Activated CD4-positive, alpha-beta T cell treated with anti-CD3 and anti-CD28 coated beads for 36 hours (primary cell): Measurements from ENCODE around the gene NMNAT2. TPM values are rescaled to one million over a fixed set of nuclear protein-coding genes. Genes with fewer than 3 reads are reported as not detected.

ENCODE experiments used
- ATAC-seq: fragments of 200-7000 bp; cut with Tn5 transposase; one replicate; pipeline ENCODE4 v1.10.0; 2021; ENCODE audit warnings: mild to moderate bottlenecking, moderate library complexity
- CTCF ChIA-PET: fragments of 350-600 bp; sonication (Branson Sonifier 250); formaldehyde crosslinking; loops from one replicate; lab custom pipeline; 2021; ENCODE audit warnings: antibody characterized with exemption; lab: Charles Lee
- POLR2A ChIA-PET: fragments of 350-600 bp; sonication (Branson Sonifier 250); formaldehyde crosslinking; loops from one replicate; lab custom pipeline; 2021; ENCODE audit warnings: antibody characterized with exemption, inconsistent platforms; lab: Charles Lee
- DNase-seq: peaks from one replicate; pipeline ENCODE4 v3.0.0-alpha.2; 2020
- H3K27ac Mint-ChIP-seq: one replicate; pipeline ENCODE4 v1.8.0; 2021; ENCODE audit warnings: mixed read lengths
- H3K27me3 Mint-ChIP-seq: one replicate; pipeline ENCODE4 v1.8.0; 2021; ENCODE audit warnings: mixed read lengths
- H3K36me3 Mint-ChIP-seq: one replicate; pipeline ENCODE4 v1.8.0; 2021; ENCODE audit warnings: low read depth, mixed read lengths
- H3K4me1 Mint-ChIP-seq: one replicate; pipeline ENCODE4 v1.8.0; 2021; ENCODE audit warnings: mixed read lengths
- H3K4me3 Mint-ChIP-seq: one replicate; pipeline ENCODE4 v1.8.0; 2021; ENCODE audit warnings: mild to moderate bottlenecking, moderate library complexity, mixed read lengths
- H3K9me3 Mint-ChIP-seq: one replicate; pipeline ENCODE4 v1.8.0; 2021; ENCODE audit warnings: low read depth, mixed read lengths
- intact Hi-C, 2 experiments: fragments of 100-400 bp; cut with DNase I in 1 of 2; cut with micrococcal nuclease in 1 of 2; formaldehyde crosslinking; loops; one replicate each; pipeline versions ENCODE4 v1.14.2 to v1.15.1; 2022 to 2024; cut with DNase I, micrococcal nuclease
- total RNA-seq, 2 experiments: library from RNA; stranded (reverse); gene quantifications; one replicate each; pipeline ENCODE4 v1.2.3, GENCODE V29; 2021

NMNAT2 gene
- total RNA-seq, 2 experiments from 2014 or later = not detected

DNA sequence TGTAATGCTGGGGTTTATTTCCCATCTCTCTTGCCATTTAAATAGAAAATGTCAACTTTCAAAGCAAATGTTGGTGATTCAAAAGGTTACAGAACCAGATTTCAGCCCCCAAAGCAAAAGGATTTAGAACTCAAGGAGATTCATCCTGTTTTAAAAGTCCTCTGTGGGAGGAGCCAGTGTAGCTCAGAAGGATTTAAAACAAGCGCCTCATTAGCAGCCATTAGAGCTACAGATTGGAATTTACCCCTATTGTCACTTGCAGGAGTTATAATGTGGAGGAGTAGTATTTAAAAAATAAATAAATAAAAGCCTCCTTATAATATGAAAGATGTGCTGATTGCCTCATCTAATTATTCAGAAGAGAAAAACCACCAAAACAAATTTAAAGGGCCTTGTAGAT, 124.3 kb downstream of the NMNAT2 start:
- DNase-seq (no peak), ATAC-seq (no peak)
- Mint-ChIP-seq H3K4me3 (no peak overlapping the region), H3K27me3 (no peaks in the 10 kb centered on the region), H3K27ac (no peak overlapping the region), H3K36me3 (no peaks in the 10 kb centered on the region), H3K9me3 (no peaks in the 10 kb centered on the region), H3K4me1 (no peaks in the 10 kb centered on the region)
- POLR2A ChIA-PET = no interaction called here
- intact Hi-C loops = no loop called here
- CTCF ChIA-PET = interaction anchor here (1.2 kb wide), 1 partner anchor 12 kb away, joined by 6 read pairs; no protein-coding TSS in a partner anchor

DNA sequence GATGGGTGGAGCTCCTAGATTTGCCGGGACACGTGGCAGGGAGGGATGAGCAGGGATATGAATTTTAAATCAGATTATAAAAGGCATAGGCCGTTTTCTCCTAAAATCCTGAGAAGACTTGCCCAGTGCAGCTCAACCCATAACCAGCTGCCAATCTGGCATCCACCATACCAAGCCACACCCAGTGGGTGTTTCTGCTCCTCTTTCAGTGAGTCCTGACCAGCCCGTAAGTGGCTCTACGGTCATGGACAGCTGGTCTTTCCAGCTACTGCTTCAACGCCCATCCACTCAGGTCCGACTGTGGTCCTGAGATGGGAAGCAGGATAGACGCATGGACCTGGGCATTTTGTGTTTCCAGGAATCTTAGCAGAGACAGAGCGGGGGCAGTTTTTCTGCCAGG, 124.9 kb downstream of the NMNAT2 start:
- Mint-ChIP-seq H3K36me3 (no peaks in the 10 kb centered on the region), H3K27me3 (no peaks in the 10 kb centered on the region), H3K4me1 (no peaks in the 10 kb centered on the region), H3K9me3 (no peaks in the 10 kb centered on the region), H3K27ac (no peak overlapping the region), H3K4me3 (no peak overlapping the region)
- no peak for ATAC-seq
- POLR2A ChIA-PET = no interaction called here
- no peak for DNase-seq
- intact Hi-C loops = no loop called here
- CTCF ChIA-PET = no interaction called here

DNA sequence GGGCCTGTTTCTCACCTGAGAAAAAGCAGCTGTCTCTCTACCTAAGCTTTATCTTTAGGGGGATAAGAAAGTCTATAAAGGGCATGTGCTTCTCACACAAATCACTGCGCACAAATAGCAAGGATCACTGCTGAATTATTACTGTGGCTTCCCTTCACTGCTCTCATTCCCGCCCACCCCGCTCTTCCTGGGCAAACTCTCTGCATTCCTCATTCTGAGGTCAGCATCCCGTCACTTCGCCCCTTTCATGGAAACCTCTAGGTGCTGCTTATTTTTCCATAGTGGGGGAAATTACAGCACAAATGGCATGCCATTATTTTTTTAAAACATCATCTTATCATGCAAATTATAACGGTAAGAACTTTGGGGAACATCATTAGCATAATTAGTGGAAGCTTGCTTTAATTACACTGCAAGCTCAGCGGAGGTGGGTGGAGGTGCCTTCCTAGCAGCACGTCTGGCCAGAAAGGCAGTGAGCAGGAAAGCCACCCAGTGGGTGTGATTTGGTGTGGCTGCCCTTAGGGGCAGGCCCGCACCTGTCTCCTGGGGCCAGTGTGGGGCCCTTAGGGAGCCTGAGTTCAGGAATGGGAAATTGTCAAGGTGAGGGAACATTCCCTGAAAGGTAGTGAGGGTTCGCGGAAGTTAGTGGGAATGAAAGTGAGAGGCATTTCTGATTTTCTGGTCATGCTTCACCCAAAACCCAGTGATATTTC, 126.2 kb downstream of the NMNAT2 start:
- Mint-ChIP-seq H3K36me3 (no peaks in the 10 kb centered on the region), H3K27me3 (no peaks in the 10 kb centered on the region), H3K4me3 (no peak overlapping the region), H3K27ac (no peak overlapping the region), H3K9me3 (no peaks in the 10 kb centered on the region), H3K4me1 (no peaks in the 10 kb centered on the region)
- intact Hi-C loops = no loop called here
- ATAC-seq (no peak), DNase-seq (no peak)
- POLR2A ChIA-PET = no interaction called here
- CTCF ChIA-PET = no interaction called here

DNA sequence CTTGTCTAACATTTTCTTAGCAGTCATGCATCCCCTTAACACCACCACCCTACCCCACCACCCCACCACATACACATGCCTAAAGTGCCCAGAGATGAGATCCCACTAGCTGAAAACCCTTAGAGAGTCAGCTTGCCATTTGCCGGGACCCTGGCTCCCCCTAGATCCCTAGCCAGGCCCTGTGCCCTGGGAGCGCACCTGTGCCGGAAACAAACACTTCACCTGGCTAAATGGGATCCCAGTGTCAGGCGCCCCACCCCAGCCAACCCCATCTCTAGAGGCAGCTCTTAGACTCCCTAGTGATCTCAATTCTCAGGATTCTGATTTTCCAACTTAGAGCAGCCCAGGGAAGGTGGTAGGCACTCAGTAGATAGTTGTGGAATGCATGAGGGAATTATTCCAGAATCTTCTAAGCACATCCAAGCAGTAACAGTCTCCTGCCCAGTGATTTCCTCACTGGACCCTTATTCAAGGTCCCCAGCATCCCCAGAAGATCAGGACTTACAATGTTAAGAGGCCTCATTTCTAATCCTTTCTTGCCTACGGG, 126.9 kb downstream of the NMNAT2 start:
- no peaks in the 10 kb centered on the region for H3K4me1 Mint-ChIP-seq
- ChIA-PET CTCF (no interaction called here), POLR2A (no interaction called here)
- H3K4me3 Mint-ChIP-seq = no peak overlapping the region
- intact Hi-C loops = no loop called here
- no peaks in the 10 kb centered on the region for H3K36me3 Mint-ChIP-seq
- no peaks in the 10 kb centered on the region for H3K27me3 Mint-ChIP-seq
- no peak overlapping the region for H3K27ac Mint-ChIP-seq
- no peak for DNase-seq
- ATAC-seq = no peak
- no peaks in the 10 kb centered on the region for H3K9me3 Mint-ChIP-seq

DNA sequence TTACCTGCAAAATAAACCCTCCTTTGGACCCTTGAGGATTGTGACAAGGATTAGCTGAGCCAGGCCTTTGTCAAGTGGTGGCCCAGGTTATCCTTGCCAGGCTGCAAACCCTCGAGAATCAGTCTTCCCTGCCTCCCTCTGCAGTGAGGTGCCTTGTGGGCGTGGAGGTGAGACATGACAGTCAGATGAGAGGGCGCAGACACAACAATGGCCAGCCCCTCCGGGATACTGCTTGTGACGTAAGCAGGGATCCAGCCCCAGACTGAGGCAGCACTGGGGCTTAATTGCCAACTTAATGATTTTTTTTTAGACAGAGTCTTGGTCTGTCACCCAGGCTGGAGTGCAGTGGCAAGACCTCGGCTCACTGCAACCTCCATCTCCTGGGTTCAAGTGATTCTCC, 127.6 kb downstream of the NMNAT2 start:
- ChIA-PET CTCF (interaction anchor here (1.0 kb wide), 1 partner anchor 9 kb away, joined by 5 read pairs; no protein-coding TSS in a partner anchor), POLR2A (no interaction called here)
- Mint-ChIP-seq H3K27me3 (no peaks in the 10 kb centered on the region), H3K36me3 (no peaks in the 10 kb centered on the region), H3K4me1 (no peaks in the 10 kb centered on the region), H3K27ac (no peak overlapping the region), H3K9me3 (no peaks in the 10 kb centered on the region), H3K4me3 (no peak overlapping the region)
- no peak for DNase-seq
- intact Hi-C loops = no loop called here
- ATAC-seq = no peak

DNA sequence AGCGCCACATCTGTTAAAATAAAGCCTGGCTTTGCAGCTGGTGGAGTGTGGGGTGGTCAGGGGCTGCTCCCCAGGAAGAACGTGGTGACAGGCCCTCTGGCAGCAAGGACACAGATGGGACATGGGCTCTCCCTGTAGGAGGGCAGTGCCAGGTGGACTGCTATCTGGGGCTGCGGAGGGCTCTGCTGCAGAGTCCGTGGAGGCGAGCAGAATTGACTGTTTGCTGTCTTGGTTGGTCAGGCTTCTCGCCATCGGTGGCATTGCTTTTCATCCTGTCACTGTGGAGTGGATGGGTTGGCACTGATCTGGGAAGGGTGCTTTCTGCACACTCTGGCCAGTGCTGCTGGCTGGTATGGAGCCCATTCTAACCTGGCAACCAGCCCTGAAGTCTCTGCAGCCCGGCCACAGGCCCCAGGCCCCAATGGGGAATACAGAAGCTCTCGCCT, 129.1 kb downstream of the NMNAT2 start:
- intact Hi-C loops = loop anchor here in 1 of 2 experiments (10.0 kb wide), 1 partner anchor 176 kb away; no protein-coding TSS in a partner anchor
- ChIA-PET CTCF (interaction anchor here (0.6 to 0.7 kb wide), 2 partner anchors 29 to 172 kb away, joined by 3 to 4 read pairs; no protein-coding TSS in a partner anchor), POLR2A (no interaction called here)
- H3K36me3 Mint-ChIP-seq = no peaks in the 10 kb centered on the region
- H3K27ac Mint-ChIP-seq = no peak overlapping the region
- no peak for ATAC-seq
- H3K4me3 Mint-ChIP-seq = no peak overlapping the region
- H3K9me3 Mint-ChIP-seq = no peaks in the 10 kb centered on the region
- H3K27me3 Mint-ChIP-seq = peaks cover 3% of the 10 kb centered on the region
- DNase-seq = no peak
- no peaks in the 10 kb centered on the region for H3K4me1 Mint-ChIP-seq

DNA sequence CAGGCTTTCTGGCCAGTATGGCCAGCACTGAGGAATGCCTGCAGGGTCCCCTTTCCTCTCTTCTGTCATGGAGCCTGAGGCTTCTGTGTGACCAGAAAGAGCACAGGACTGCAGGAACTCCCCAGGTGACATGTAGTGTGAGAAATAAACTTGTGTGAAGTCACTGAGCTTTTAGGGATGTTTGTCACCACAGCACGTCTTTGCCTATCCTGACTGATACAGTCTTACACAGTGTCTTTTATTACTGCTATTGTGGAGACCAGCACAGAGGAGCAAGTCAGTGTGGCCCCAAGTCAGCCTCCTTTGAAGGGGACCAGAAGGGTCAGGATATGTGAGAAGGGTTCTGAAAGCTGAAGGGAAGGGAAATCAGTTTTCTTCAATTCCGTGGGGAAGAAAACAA, 129.6 kb downstream of the NMNAT2 start:
- ATAC-seq = no peak
- Mint-ChIP-seq H3K36me3 (no peaks in the 10 kb centered on the region), H3K27me3 (peaks cover 3% of the 10 kb centered on the region), H3K27ac (no peak overlapping the region), H3K4me1 (no peaks in the 10 kb centered on the region), H3K9me3 (no peaks in the 10 kb centered on the region), H3K4me3 (no peak overlapping the region)
- ChIA-PET POLR2A (no interaction called here), CTCF (interaction anchor here (0.7 kb wide), 1 partner anchor 28 kb away, joined by 3 read pairs; no protein-coding TSS in a partner anchor)
- DNase-seq = no peak
- intact Hi-C loops = loop anchor here in 1 of 2 experiments (10.0 kb wide), 1 partner anchor 176 kb away; no protein-coding TSS in a partner anchor

DNA sequence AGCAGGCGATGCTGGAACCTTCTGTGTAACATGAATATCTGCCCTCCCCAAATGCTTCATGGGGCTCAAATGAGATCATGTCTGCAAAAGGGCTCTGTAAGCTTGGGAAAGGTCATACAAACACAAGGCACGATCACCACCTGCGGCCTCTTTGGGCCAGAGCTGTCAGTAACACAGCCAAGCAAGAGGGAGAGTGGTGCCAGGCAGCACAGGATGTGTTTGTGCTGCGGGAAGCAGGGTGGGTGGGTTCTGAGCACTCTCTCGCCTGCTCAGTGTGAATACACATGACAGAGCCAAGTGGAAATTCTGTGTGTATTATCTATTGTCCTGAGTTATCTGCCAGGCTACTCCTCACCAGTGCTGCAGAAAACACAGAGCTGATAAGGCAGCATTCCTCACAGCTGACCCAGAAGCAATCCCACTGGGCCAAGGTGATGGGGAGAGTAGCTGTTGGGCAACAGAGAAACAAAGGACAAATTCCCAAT, 130.9 kb downstream of the NMNAT2 start:
- intact Hi-C loops = loop anchor here in 1 of 2 experiments (10.0 kb wide), 1 partner anchor 178 kb away; no protein-coding TSS in a partner anchor

DNA sequence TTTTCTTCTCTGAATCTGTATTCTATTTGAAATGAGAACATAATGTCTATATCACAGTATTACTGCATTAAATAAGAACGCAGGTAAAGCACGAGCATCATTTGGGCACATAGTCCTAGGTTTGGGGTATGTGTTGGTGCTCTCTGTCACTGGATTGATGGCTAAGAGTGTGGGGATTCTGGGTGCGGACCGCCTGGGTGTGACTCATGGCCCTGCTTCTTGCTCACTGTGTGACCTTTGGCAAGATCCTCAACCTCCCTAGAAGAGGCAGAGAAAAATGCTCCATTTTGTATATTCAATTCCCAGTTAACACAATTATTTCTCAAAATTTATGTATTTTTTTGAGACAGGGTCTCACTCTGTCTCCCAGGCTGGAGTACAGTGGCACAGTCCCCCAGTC, 132.4 kb downstream of the NMNAT2 start:
- Mint-ChIP-seq H3K27ac (no peak overlapping the region), H3K36me3 (no peaks in the 10 kb centered on the region), H3K9me3 (no peaks in the 10 kb centered on the region), H3K27me3 (peaks cover 7% of the 10 kb centered on the region), H3K4me3 (no peak overlapping the region), H3K4me1 (no peaks in the 10 kb centered on the region)
- ChIA-PET POLR2A (no interaction called here), CTCF (no interaction called here)
- ATAC-seq = no peak
- intact Hi-C loops = loop anchor here in 1 of 2 experiments (10.0 kb wide), 1 partner anchor 179 kb away; no protein-coding TSS in a partner anchor
- no peak for DNase-seq

More for the DNA sequence above, 130.9 kb downstream of the NMNAT2 start:
- Mint-ChIP-seq H3K9me3 (no peaks in the 10 kb centered on the region), H3K4me1 (no peaks in the 10 kb centered on the region), H3K4me3 (no peak overlapping the region), H3K27me3 (peaks cover 3% of the 10 kb centered on the region), H3K36me3 (no peaks in the 10 kb centered on the region), H3K27ac (no peak overlapping the region)
- ATAC-seq (no peak), DNase-seq (no peak)
- ChIA-PET CTCF (interaction anchor here (0.7 kb wide), 1 partner anchor 179 kb away, joined by 3 read pairs; no protein-coding TSS in a partner anchor), POLR2A (no interaction called here)

DNA sequence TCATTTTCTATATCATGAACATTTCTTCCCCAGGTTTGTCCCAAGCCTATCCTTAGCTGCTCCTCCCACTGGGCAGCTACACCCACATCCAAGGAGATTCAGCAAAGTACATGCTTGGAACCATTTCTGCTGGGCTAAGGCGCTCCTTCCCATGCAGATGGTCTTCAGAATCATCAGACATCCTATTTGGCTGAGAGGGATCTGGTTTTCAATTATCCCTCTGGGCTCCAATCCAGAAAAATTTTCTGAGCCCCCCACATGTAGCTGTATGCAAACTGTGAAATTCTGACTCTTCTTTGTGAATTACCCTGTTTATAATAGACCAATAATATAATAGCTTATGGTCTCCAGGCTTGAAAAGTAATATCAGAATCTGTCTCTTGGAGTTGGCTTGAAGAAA, 132.9 kb downstream of the NMNAT2 start:
- POLR2A ChIA-PET = no interaction called here
- intact Hi-C loops = loop anchor here in 1 of 2 experiments (10.0 kb wide), 1 partner anchor 180 kb away; no protein-coding TSS in a partner anchor
- no peak overlapping the region for H3K4me3 Mint-ChIP-seq
- CTCF ChIA-PET = no interaction called here
- no peak overlapping the region for H3K27ac Mint-ChIP-seq
- no peaks in the 10 kb centered on the region for H3K4me1 Mint-ChIP-seq
- H3K27me3 Mint-ChIP-seq = peaks cover 7% of the 10 kb centered on the region
- DNase-seq = no peak
- no peak for ATAC-seq
- no peaks in the 10 kb centered on the region for H3K36me3 Mint-ChIP-seq
- no peaks in the 10 kb centered on the region for H3K9me3 Mint-ChIP-seq

DNA sequence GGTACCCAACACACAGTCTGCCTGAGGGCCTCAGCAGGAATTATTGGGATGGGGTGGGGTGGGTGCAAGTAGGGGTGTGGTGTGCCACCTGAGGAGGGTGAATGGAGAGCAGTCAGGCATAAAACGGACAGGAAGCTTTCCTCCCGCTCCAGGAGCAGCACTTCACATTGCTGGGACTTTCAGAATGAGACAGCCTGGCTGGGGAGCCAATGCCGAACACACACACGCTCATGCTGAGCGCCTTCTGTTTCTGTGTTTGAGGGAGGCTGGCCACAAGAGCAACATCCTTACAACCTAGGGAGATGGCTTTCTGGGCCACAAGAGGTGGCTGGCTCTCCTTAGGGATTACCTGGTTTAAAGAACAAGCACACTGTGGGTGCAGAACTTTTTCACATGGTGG, 134.1 kb downstream of the NMNAT2 start:
- Mint-ChIP-seq H3K27me3 (peaks cover 7% of the 10 kb centered on the region), H3K9me3 (no peaks in the 10 kb centered on the region), H3K36me3 (no peaks in the 10 kb centered on the region), H3K27ac (no peak overlapping the region), H3K4me1 (no peaks in the 10 kb centered on the region), H3K4me3 (no peak overlapping the region)
- ChIA-PET POLR2A (no interaction called here), CTCF (no interaction called here)
- DNase-seq (no peak), ATAC-seq (no peak)
- intact Hi-C loops = loop anchor here (5.0 to 10.0 kb wide), 3 partner anchors 181 to 403 kb away; no protein-coding TSS in a partner anchor
